CD4-positive, alpha-beta T cell (primary cell): ENCODE results near the gene REV3L. TPM values are rescaled to one million over a fixed set of nuclear protein-coding genes. Genes with fewer than 3 reads are reported as not detected.

Experiments
- ATAC-seq: fragments of 200-7000 bp; cut with Tn5 transposase; one replicate; pipeline ENCODE4 v1.10.0; 2022; ENCODE audit warnings: mild to moderate bottlenecking; ENCODE audit not compliant: poor library complexity
- CTCF ChIA-PET: fragments of 350-600 bp; sonication (Branson Sonifier 250); formaldehyde crosslinking; loops from one replicate; lab custom pipeline; 2021; ENCODE audit warnings: antibody characterized with exemption, inconsistent platforms; lab: Charles Lee
- POLR2A ChIA-PET: fragments of 350-600 bp; sonication (Branson Sonifier 250); formaldehyde crosslinking; loops from one replicate; lab custom pipeline; 2021; ENCODE audit warnings: antibody characterized with exemption, inconsistent platforms; lab: Charles Lee
- DNase-seq, 14 experiments: peaks; one replicate each; pipeline ENCODE4 v3.0.0-alpha.2; 2013 to 2020; ENCODE audit warnings: mixed read lengths in 2 of 14
- H3K27ac ChIP-seq, 2 donors: one replicate each; pipeline versions ENCODE4 v1.5.1 to v1.7.0; 2013; ENCODE audit warnings: low read length in 2 of 2, low read depth in 1 of 2, mild to moderate bottlenecking in 1 of 2
- H3K27me3 ChIP-seq, 2 experiments: 1 replicate in 1 of 2; 2 replicates in 1 of 2; pipeline versions ENCODE4 v1.6.1 to v1.7.0; 2013; ENCODE audit warnings: low read length in 2 of 2, control low read depth in 1 of 2, mild to moderate bottlenecking in 1 of 2, moderate library complexity in 1 of 2; ENCODE audit not compliant: insufficient read depth in 2 of 2, control insufficient read depth in 1 of 2
- H3K36me3 ChIP-seq: one replicate; pipeline ENCODE4 v1.6.1; 2013; ENCODE audit warnings: low read length, control low read depth; ENCODE audit not compliant: insufficient read depth
- H3K4me1 ChIP-seq: one replicate; pipeline ENCODE4 v1.6.1; 2013; ENCODE audit warnings: low read length, control low read depth; ENCODE audit not compliant: insufficient read depth
- H3K4me3 ChIP-seq: one replicate; pipeline ENCODE4 v1.5.1; 2013; ENCODE audit warnings: mild to moderate bottlenecking, low read length, moderate library complexity
- H3K9me3 ChIP-seq, 2 experiments: 1 replicate in 1 of 2; 2 replicates in 1 of 2; pipeline versions ENCODE4 v1.6.1 to v1.7.0; 2013; ENCODE audit warnings: low read length in 2 of 2, mild to moderate bottlenecking in 2 of 2, control low read depth in 1 of 2, moderate library complexity in 1 of 2; ENCODE audit not compliant: control insufficient read depth in 1 of 2, insufficient read depth in 1 of 2
- H3K27ac Mint-ChIP-seq: one replicate; pipeline ENCODE4 v1.8.0; 2020; ENCODE audit warnings: mixed read lengths
- H3K27me3 Mint-ChIP-seq: one replicate; pipeline ENCODE4 v1.8.0; 2021; ENCODE audit warnings: mixed read lengths
- H3K36me3 Mint-ChIP-seq: one replicate; pipeline ENCODE4 v1.8.0; 2021; ENCODE audit warnings: low read depth, mixed read lengths
- H3K4me1 Mint-ChIP-seq: one replicate; pipeline ENCODE4 v1.8.0; 2021; ENCODE audit warnings: low read depth, mixed read lengths
- H3K4me3 Mint-ChIP-seq: one replicate; pipeline ENCODE4 v1.8.0; 2020; ENCODE audit warnings: mild to moderate bottlenecking, mixed read lengths
- H3K9me3 Mint-ChIP-seq: one replicate; pipeline ENCODE4 v1.8.0; 2020; ENCODE audit warnings: mixed read lengths
- intact Hi-C, 2 experiments: fragments of 100-400 bp; cut with DNase I in 1 of 2; cut with micrococcal nuclease in 1 of 2; formaldehyde crosslinking; loops; one replicate each; pipeline versions ENCODE4 v1.15.1 to v1.9.0; 2023 to 2025; cut with DNase I, micrococcal nuclease
- total RNA-seq, 174 experiments: library from RNA in 2 of 174; stranded (reverse) in 2 of 174; gene quantifications; one replicate each; pipeline ENCODE4 v1.2.3 and lab custom pipeline; 2021 to 2026
- TF ChIP-seq, protein P1 (sequence below): fragments of 200-600 bp; IDR thresholded peaks from one replicate; pipeline ENCODE4 v1.8.0; 2022; ENCODE audit warnings: antibody characterized with exemption, mild to moderate bottlenecking

REV3L gene
- total RNA-seq, 2 experiments from 2014 or later: 17.0 to 20.6 TPM

DNA sequence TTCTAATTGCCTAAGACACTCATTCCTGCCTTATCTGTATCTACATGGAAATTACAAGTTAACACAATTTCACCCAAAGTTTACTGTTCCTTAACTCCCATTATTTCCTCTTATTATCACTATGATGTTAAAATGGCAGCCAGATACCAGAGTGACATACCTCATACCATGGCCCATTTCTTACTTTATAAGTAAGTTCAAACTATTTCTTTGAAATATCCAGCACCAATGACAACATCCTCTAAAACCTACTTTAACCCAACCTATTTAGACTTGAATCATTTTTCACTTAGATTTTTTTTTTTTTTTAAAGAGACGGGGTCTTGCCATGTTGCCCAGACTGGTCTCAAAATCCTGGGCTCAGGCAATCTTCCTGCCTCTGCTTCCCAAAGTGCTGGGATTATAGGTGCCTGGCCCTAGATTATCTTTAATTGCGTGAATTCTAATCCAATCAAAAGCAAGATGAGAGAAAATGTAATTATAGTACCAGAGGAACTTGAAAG, 10.0 kb downstream of the REV3L start:
- CTCF ChIA-PET: no interaction called here
- Mint-ChIP-seq H3K27ac (no peak overlapping the region), H3K4me3 (no peak overlapping the region), H3K4me1 (peaks cover 44% of the 10 kb centered on the region), H3K9me3 (no peaks in the 10 kb centered on the region), H3K36me3 (no peaks in the 10 kb centered on the region), H3K27me3 (no peaks in the 10 kb centered on the region)
- Histone ChIP-seq H3K4me3 (no peak overlapping the region), H3K27ac (no peak overlapping the region), H3K4me1 (no peaks in the 10 kb centered on the region), H3K36me3 (no peaks in the 10 kb centered on the region), H3K27me3 (no peaks in the 10 kb centered on the region), H3K9me3 (no peaks in the 10 kb centered on the region)
- POLR2A ChIA-PET: interaction anchor here (0.7 kb wide), 1 partner anchor 182 kb away, joined by 3 read pairs; no protein-coding TSS in a partner anchor
- ATAC-seq (no peak), DNase-seq (no peak)
- TF ChIP-seq, protein P1, sequence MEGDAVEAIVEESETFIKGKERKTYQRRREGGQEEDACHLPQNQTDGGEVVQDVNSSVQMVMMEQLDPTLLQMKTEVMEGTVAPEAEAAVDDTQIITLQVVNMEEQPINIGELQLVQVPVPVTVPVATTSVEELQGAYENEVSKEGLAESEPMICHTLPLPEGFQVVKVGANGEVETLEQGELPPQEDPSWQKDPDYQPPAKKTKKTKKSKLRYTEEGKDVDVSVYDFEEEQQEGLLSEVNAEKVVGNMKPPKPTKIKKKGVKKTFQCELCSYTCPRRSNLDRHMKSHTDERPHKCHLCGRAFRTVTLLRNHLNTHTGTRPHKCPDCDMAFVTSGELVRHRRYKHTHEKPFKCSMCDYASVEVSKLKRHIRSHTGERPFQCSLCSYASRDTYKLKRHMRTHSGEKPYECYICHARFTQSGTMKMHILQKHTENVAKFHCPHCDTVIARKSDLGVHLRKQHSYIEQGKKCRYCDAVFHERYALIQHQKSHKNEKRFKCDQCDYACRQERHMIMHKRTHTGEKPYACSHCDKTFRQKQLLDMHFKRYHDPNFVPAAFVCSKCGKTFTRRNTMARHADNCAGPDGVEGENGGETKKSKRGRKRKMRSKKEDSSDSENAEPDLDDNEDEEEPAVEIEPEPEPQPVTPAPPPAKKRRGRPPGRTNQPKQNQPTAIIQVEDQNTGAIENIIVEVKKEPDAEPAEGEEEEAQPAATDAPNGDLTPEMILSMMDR: no peak
- intact Hi-C loops: no loop called here

DNA sequence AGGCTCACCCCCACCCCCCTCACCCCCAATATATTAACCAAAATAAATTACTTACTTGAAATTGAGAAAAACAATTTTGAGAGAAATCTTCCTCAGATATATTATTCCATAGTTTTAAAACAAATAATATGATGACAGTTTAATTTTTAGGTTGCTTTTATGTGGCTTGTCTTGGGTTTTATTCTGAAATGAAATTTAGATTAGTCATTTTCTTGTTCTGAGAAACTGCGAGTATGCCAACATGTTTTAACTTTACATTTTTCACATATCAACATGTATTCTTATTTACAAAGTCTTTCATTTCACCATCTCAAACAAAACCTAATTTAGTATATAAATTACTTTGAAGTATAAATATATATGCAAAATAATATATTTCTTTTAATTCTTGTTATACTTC, 11.1 kb downstream of the REV3L start:
- Mint-ChIP-seq H3K4me1 (peaks cover 34% of the 10 kb centered on the region), H3K9me3 (no peaks in the 10 kb centered on the region), H3K27ac (no peak overlapping the region), H3K27me3 (no peaks in the 10 kb centered on the region), H3K4me3 (no peak overlapping the region), H3K36me3 (peaks cover 8% of the 10 kb centered on the region)
- POLR2A ChIA-PET: interaction anchor here (0.6 kb wide), 1 partner anchor 10 kb away, joined by 3 read pairs; no protein-coding TSS in a partner anchor
- H3K27me3 ChIP-seq: no peaks in the 10 kb centered on the region
- CTCF ChIA-PET: no interaction called here
- intact Hi-C loops: no loop called here
- ATAC-seq (no peak), DNase-seq (no peak)
- H3K9me3 ChIP-seq: no peaks in the 10 kb centered on the region
- TF ChIP-seq, protein P1: no peak
- no peak overlapping the region for H3K4me3 ChIP-seq
- no peaks in the 10 kb centered on the region for H3K4me1 ChIP-seq
- no peak overlapping the region for H3K27ac ChIP-seq
- peaks cover 2% of the 10 kb centered on the region for H3K36me3 ChIP-seq

DNA sequence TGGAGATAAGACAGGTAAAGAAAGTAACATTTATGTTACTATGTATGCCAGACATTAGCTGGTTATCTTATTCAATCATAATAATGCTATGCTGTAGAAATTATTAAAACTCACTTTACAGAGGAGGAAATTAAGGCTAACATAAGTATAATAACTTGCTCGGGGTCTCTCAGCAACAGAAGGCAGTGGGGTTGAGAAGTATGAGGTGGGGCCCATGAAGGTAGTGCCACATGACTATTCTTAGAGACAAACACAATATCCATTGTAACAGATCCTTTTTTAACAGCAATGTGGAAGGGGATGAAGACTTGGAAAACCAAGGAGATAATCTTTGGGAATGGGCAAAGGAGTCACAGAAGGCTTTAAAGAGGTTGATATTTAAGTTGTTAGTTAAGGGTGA, 11.5 kb downstream of the REV3L start:
- no peaks in the 10 kb centered on the region for H3K9me3 ChIP-seq
- H3K4me3 ChIP-seq: no peak overlapping the region
- intact Hi-C loops: no loop called here
- H3K4me1 Mint-ChIP-seq: peaks cover 33% of the 10 kb centered on the region
- ChIA-PET CTCF (no interaction called here), POLR2A (no interaction called here)
- H3K36me3 ChIP-seq: peaks cover 2% of the 10 kb centered on the region
- no peak overlapping the region for H3K4me3 Mint-ChIP-seq
- H3K36me3 Mint-ChIP-seq: peaks cover 8% of the 10 kb centered on the region
- no peak overlapping the region for H3K27ac ChIP-seq
- H3K27me3 ChIP-seq: no peaks in the 10 kb centered on the region
- H3K4me1 ChIP-seq: no peaks in the 10 kb centered on the region
- TF ChIP-seq, protein P1: no peak
- no peaks in the 10 kb centered on the region for H3K9me3 Mint-ChIP-seq
- H3K27ac Mint-ChIP-seq: no peak overlapping the region
- H3K27me3 Mint-ChIP-seq: no peaks in the 10 kb centered on the region
- DNase-seq (no peak), ATAC-seq (no peak)
